ENCODE measurements around the gene KCNIP2.

DNA sequence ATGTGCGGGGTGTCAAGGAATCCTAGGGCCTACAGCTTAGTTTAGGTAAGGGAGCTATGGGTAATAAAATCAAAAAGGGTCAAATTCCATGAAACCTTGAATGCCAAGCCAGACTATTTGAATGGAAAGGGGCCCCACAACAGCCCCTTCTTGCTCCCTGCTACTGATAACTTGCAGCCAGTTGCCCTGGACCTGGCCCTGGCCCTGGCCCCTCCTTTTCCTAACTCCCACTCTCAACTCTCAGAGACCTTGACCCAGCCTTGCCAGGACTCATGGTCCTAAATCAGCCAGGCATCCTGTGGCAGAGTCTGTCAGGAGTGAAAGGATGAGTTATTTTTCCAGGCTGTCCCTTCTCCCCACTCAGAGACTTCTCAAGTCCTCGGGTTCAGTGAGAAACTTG lies 5.9 kb downstream of the KCNIP2 start:
- TF ChIP-seq, protein P1, sequence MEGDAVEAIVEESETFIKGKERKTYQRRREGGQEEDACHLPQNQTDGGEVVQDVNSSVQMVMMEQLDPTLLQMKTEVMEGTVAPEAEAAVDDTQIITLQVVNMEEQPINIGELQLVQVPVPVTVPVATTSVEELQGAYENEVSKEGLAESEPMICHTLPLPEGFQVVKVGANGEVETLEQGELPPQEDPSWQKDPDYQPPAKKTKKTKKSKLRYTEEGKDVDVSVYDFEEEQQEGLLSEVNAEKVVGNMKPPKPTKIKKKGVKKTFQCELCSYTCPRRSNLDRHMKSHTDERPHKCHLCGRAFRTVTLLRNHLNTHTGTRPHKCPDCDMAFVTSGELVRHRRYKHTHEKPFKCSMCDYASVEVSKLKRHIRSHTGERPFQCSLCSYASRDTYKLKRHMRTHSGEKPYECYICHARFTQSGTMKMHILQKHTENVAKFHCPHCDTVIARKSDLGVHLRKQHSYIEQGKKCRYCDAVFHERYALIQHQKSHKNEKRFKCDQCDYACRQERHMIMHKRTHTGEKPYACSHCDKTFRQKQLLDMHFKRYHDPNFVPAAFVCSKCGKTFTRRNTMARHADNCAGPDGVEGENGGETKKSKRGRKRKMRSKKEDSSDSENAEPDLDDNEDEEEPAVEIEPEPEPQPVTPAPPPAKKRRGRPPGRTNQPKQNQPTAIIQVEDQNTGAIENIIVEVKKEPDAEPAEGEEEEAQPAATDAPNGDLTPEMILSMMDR (IDR thresholded peaks at IDR 0.05): no peak
- TF ChIP-seq POLR2AphosphoS5 (IDR thresholded peaks at IDR 0.05) (no peak), POLR2A (IDR thresholded peaks at IDR 0.05) (no peak), EP300 (IDR thresholded peaks at IDR 0.05; ENCODE audit: low read depth) (no peak)
